GM12878 (cell line): ENCODE data around the gene TFB1M.

Experiments
- ATF2 ChIP-seq: IDR thresholded peaks from 2 replicates; pipeline ENCODE4 v1.6.1; 2012; ENCODE audit warnings: low read length, inconsistent platforms
- FOXK2 ChIP-seq: fragments of 450-650 bp; IDR thresholded peaks from 2 replicates; pipeline ENCODE4 v1.6.1; 2017; ENCODE audit warnings: mild to moderate bottlenecking, moderate library complexity

- TF ChIP-seq FOXK2 = no peak
- no peak for TF ChIP-seq ATF2
Observed at GRCh38 chr6:155310596-155310995, 3.7 kb downstream of the TFB1M start.
